ENCODE measurements around the gene NRXN3. TPM values are rescaled to one million over a fixed set of nuclear protein-coding genes. Genes with fewer than 3 reads are reported as not detected.

The NRXN3 gene
- total and polyA plus RNA-seq, 2 experiments from 2014 or later, result 1.0 to 1.8 TPM

- TF ChIP-seq, protein P1, sequence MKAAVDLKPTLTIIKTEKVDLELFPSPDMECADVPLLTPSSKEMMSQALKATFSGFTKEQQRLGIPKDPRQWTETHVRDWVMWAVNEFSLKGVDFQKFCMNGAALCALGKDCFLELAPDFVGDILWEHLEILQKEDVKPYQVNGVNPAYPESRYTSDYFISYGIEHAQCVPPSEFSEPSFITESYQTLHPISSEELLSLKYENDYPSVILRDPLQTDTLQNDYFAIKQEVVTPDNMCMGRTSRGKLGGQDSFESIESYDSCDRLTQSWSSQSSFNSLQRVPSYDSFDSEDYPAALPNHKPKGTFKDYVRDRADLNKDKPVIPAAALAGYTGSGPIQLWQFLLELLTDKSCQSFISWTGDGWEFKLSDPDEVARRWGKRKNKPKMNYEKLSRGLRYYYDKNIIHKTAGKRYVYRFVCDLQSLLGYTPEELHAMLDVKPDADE (IDR thresholded peaks at IDR 0.05), result no peak
- no peak for TF ChIP-seq ZNF331 (CRISPR knock-in tag; IDR thresholded peaks at IDR 0.05; ENCODE audit: low read depth)
Measured at GRCh38 chr14:79511146-79511545, 1341.0 kb downstream of the NRXN3 start (continued).

- Histone ChIP-seq H3K36me3 (ENCODE audit: insufficient read depth) (no peaks in the 10 kb centered on the region), H4K20me1 (replicated peaks; ENCODE audit: insufficient read depth) (no peaks in the 10 kb centered on the region), H2AFZ (no peak overlapping the region), H3K9me2 (ENCODE audit: insufficient read depth) (no peaks in the 10 kb centered on the region), H3K4me2 (no peak overlapping the region), H3K27ac (ENCODE audit: low read depth) (no peak overlapping the region), H3K4me3 (no peak overlapping the region), H3K79me2 (replicated peaks; ENCODE audit: insufficient read depth) (no peaks in the 10 kb centered on the region), H3F3A (replicated peaks; ENCODE audit: low read depth) (no peaks in the 10 kb centered on the region), H3K27me3 (ENCODE audit: insufficient read depth) (no peaks in the 10 kb centered on the region), H3K4me1 (ENCODE audit: insufficient read depth) (peaks cover 9% of the 10 kb centered on the region)
- Mint-ChIP-seq H3K27me3 (ENCODE audit: insufficient read depth, low read depth, poor library complexity) (peaks cover 4% of the 10 kb centered on the region), H3K36me3 (ENCODE audit: low read depth) (no peaks in the 10 kb centered on the region), H3K9me3 (no peaks in the 10 kb centered on the region), H3K4me1 (peaks cover 32% of the 10 kb centered on the region), H3K27ac (no peak overlapping the region), H3K4me3 (no peak overlapping the region)
- no peak for DNase-seq (ENCODE audit: low spot score)
- ATAC-seq, result no peak
- TF ChIP-seq STAT1 (IDR thresholded peaks at IDR 0.05; ENCODE audit: unreplicated experiment) (no peak), EZH2 (IDR thresholded peaks at IDR 0.05; ENCODE audit: low read depth, unreplicated experiment) (no peak), NANOG (IDR thresholded peaks at IDR 0.05; ENCODE audit: borderline replicate concordance) (no peak), ZNF331 (CRISPR knock-in tag; IDR thresholded peaks at IDR 0.05; ENCODE audit: low read depth) (no peak), REST (IDR thresholded peaks at IDR 0.05; ENCODE audit: unreplicated experiment) (no peak), POLR2AphosphoS5 (IDR thresholded peaks at IDR 0.05; ENCODE audit: low read depth) (no peak), EZH2phosphoT487 (IDR thresholded peaks at IDR 0.05; ENCODE audit: unreplicated experiment) (no peak), ZNF114 (CRISPR knock-in tag; IDR thresholded peaks at IDR 0.05) (no peak), CTCF (conservative IDR thresholded peaks at IDR 0.05; ENCODE audit: low read depth in 2 of 2) (no peak), CREB1 (CRISPR knock-in tag; IDR thresholded peaks at IDR 0.05; ENCODE audit: low read depth) (no peak)
- TF ChIP-seq, protein P2, sequence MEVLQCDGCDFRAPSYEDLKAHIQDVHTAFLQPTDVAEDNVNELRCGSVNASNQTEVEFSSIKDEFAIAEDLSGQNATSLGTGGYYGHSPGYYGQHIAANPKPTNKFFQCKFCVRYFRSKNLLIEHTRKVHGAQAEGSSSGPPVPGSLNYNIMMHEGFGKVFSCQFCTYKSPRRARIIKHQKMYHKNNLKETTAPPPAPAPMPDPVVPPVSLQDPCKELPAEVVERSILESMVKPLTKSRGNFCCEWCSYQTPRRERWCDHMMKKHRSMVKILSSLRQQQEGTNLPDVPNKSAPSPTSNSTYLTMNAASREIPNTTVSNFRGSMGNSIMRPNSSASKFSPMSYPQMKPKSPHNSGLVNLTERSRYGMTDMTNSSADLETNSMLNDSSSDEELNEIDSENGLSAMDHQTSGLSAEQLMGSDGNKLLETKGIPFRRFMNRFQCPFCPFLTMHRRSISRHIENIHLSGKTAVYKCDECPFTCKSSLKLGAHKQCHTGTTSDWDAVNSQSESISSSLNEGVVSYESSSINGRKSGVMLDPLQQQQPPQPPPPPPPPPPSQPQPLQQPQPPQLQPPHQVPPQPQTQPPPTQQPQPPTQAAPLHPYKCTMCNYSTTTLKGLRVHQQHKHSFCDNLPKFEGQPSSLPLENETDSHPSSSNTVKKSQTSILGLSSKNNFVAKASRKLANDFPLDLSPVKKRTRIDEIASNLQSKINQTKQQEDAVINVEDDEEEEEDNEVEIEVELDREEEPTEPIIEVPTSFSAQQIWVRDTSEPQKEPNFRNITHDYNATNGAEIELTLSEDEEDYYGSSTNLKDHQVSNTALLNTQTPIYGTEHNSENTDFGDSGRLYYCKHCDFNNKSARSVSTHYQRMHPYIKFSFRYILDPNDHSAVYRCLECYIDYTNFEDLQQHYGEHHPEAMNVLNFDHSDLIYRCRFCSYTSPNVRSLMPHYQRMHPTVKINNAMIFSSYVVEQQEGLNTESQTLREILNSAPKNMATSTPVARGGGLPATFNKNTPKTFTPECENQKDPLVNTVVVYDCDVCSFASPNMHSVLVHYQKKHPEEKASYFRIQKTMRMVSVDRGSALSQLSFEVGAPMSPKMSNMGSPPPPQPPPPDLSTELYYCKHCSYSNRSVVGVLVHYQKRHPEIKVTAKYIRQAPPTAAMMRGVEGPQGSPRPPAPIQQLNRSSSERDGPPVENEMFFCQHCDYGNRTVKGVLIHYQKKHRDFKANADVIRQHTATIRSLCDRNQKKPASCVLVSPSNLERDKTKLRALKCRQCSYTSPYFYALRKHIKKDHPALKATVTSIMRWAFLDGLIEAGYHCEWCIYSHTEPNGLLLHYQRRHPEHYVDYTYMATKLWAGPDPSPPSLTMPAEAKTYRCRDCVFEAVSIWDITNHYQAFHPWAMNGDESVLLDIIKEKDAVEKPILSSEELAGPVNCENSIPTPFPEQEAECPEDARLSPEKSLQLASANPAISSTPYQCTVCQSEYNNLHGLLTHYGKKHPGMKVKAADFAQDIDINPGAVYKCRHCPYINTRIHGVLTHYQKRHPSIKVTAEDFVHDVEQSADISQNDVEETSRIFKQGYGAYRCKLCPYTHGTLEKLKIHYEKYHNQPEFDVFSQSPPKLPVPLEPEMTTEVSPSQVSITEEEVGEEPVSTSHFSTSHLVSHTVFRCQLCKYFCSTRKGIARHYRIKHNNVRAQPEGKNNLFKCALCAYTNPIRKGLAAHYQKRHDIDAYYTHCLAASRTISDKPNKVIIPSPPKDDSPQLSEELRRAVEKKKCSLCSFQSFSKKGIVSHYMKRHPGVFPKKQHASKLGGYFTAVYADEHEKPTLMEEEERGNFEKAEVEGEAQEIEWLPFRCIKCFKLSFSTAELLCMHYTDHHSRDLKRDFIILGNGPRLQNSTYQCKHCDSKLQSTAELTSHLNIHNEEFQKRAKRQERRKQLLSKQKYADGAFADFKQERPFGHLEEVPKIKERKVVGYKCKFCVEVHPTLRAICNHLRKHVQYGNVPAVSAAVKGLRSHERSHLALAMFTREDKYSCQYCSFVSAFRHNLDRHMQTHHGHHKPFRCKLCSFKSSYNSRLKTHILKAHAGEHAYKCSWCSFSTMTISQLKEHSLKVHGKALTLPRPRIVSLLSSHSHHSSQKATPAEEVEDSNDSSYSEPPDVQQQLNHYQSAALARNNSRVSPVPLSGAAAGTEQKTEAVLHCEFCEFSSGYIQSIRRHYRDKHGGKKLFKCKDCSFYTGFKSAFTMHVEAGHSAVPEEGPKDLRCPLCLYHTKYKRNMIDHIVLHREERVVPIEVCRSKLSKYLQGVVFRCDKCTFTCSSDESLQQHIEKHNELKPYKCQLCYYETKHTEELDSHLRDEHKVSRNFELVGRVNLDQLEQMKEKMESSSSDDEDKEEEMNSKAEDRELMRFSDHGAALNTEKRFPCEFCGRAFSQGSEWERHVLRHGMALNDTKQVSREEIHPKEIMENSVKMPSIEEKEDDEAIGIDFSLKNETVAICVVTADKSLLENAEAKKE (CRISPR knock-in tag; IDR thresholded peaks at IDR 0.05), result no peak
- TF ChIP-seq, protein P1 (IDR thresholded peaks at IDR 0.05), result no peak
Measured at GRCh38 chr14:79513446-79513845, 1343.3 kb downstream of the NRXN3 start.

Data from GM23338 (cell line).